Thyroid gland (tissue), 4 donors: ENCODE measurements around the gene CCM2. TPM values are rescaled to one million over a fixed set of nuclear protein-coding genes. Genes with fewer than 3 reads are reported as not detected.

ENCODE experiments used
- DNase-seq, 2 donors: peaks; one replicate each; pipeline ENCODE4 v3.0.0-alpha.2; 2019
- H3K27ac ChIP-seq, 3 donors: fragments of 200-600 bp; sonication (generic); 1 replicate in 2 of 3; 2 replicates in 1 of 3; pipeline ENCODE4 v1.5.1; 2016 to 2019; ENCODE audit warnings: mild to moderate bottlenecking in 1 of 3, moderate library complexity in 1 of 3
- H3K27me3 ChIP-seq: fragments of 200-600 bp; sonication (generic); one replicate; pipeline ENCODE4 v1.5.1; 2019
- H3K36me3 ChIP-seq, 2 donors: fragments of 200-600 bp; sonication (generic); one replicate each; pipeline ENCODE4 v1.5.1; 2016 to 2019
- H3K4me1 ChIP-seq, 2 donors: fragments of 200-600 bp; sonication (generic); one replicate each; pipeline ENCODE4 v1.5.1; 2017 to 2019
- H3K4me3 ChIP-seq, 3 donors: fragments of 200-600 bp; sonication (generic); replicated peaks in 1 of 3; 1 replicate in 2 of 3; 2 replicates in 1 of 3; pipeline ENCODE4 v1.5.1; 2016; ENCODE audit warnings: mild to moderate bottlenecking in 1 of 3
- H3K9me3 ChIP-seq: fragments of 200-600 bp; sonication (generic); one replicate; pipeline ENCODE4 v1.5.1; 2017
- CTCF ChIP-seq, 6 experiments: fragments of 200-600 bp in 3 of 6; fragments of 450-650 bp in 3 of 6; sonication (generic) in 3 of 6; IDR thresholded peaks; one replicate each; pipeline ENCODE4 v1.5.1; 2016 to 2019; ENCODE audit warnings: antibody characterized with exemption in 6 of 6, mild to moderate bottlenecking in 2 of 6, inconsistent platforms in 1 of 6, moderate library complexity in 1 of 6
- POLR2A ChIP-seq, 2 donors: fragments of 450-650 bp; IDR thresholded peaks; one replicate each; pipeline ENCODE4 v1.6.1; 2017; ENCODE audit warnings: antibody characterized with exemption in 2 of 2, mild to moderate bottlenecking in 2 of 2, moderate library complexity in 1 of 2
- WGBS, 2 donors: methylation state at CpG; one replicate each; pipeline ENCODE4 v1.1.5; 2017; 5-methylcytosine and 5-hydroxymethylcytosine counted together
- intact Hi-C: fragments of 100-400 bp; cut with DNase I; formaldehyde crosslinking; loops from one replicate; pipeline ENCODE4 v1.15.1; 2023
- total RNA-seq, 4 donors: library from RNA; depleted of rRNA; stranded (reverse); fragments of >200 nt; gene quantifications; one replicate each; pipeline ENCODE4 v1.2.3, GENCODE V29; 2016

Gene CCM2
- total RNA-seq, 4 donors from 2014 or later, result 19.4 to 29.2 (median 24.3) TPM

GRCh38 chr7:44977959-44978335, 22.1 kb upstream of the CCM2 start:
- DNase-seq, result peak; percentile 55 to 60
- H3K4me3 ChIP-seq, result no peak overlapping the region
- WGBS, 2 donors, result 39 to 52% methylated on average over 3 to 6 of the region's 6 CpGs
- peaks cover 3 to 5% of the 10 kb centered on the region in 2 donors for H3K36me3 ChIP-seq
- peak overlapping the region in 1 of 3 donors; percentile 81 for H3K27ac ChIP-seq
- no peaks in the 10 kb centered on the region for H3K27me3 ChIP-seq
- H3K4me1 ChIP-seq, result peaks cover 38 to 87% of the 10 kb centered on the region in 2 donors
- no peaks in the 10 kb centered on the region for H3K9me3 ChIP-seq
- TF ChIP-seq POLR2A (IDR thresholded peaks at IDR 0.05) (no peak), CTCF (IDR thresholded peaks at IDR 0.05) (no peak)
- intact Hi-C loops, result no loop called here

GRCh38 chr7:44978511-44979366, 21.3 kb upstream of the CCM2 start, which contains the start of gene MYO1G:
Gene MYO1G (minus strand): TSS chr7:44979015. CDS start chr7:44978961, 54 bp downstream.
- intact Hi-C loops, result no loop called here
- Histone ChIP-seq H3K36me3 (peaks cover 7 to 11% of the 10 kb centered on the region in 2 donors), H3K27ac (peak within 1 kb of the TSS; percentile 14 to 81 (median 72)), H3K4me1 (peaks cover 38 to 81% of the 10 kb centered on the region in 2 donors), H3K9me3 (no peaks in the 10 kb centered on the region), H3K4me3 (no peak within 1 kb of the TSS), H3K27me3 (no peaks in the 10 kb centered on the region)
- WGBS, 2 donors, result 78 to 84% methylated on average over 15 to 18 of the region's 24 CpGs
- TF ChIP-seq POLR2A (IDR thresholded peaks at IDR 0.05) (no peak), CTCF (IDR thresholded peaks at IDR 0.05) (no peak)
- DNase-seq, result peak; percentile 23 to 29

DNA sequence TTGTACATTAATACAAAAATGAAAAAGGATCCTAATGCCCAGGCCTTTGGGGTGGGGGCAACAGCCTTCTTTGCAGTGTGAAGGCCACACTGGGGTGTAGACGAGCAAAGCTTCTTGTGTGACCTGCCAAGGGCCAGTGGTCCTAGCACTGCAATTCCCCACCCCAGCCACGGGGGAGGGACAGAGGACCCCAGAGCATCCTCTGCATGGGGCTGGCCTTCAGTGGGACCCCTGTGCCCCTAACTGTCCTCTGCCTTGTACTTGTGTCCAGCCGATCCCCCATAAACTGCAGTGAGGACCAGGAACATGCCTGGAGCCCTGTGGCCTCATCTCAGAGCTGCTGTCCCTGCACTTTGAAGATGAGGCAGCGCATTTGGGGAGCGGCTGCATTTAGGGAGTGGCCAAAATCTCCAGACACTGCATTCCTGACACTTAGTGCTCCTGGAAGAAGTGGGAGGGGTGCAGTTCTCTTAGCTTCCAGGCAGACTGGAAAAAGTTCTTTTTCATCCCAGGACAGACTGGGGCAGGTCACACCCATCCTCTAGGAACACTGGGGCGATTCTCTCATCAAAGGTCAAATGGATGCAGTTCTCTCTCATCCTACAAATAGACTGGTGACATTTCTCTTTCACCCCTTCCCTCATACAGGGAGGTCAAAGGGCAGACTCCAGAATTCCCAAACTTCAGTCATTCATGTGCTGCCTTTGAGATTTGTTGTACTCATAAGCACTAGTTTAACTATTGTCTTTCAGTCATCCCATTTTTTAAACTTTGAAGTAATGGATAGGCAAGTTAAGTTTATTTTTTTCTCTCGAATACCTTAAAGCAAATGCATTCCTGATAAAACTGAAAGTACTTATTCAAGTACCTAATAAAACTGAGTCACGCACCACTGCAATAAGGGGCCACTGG, 20.3 kb upstream of the CCM2 start:
- WGBS, 2 donors, result 49 to 52% methylated on average over 7 to 8 of the region's 8 CpGs
- DNase-seq, result peak in 1 of 2 donors; percentile 40
- TF ChIP-seq POLR2A (IDR thresholded peaks at IDR 0.05), result no peak
- TF ChIP-seq CTCF (IDR thresholded peaks at IDR 0.05), result no peak
- Histone ChIP-seq H3K4me1 (peaks cover 38 to 80% of the 10 kb centered on the region in 2 donors), H3K9me3 (no peaks in the 10 kb centered on the region), H3K4me3 (no peak overlapping the region), H3K27me3 (no peaks in the 10 kb centered on the region), H3K27ac (peak overlapping the region; percentile 14 to 81 (median 72)), H3K36me3 (peaks cover 9 to 11% of the 10 kb centered on the region in 2 donors)
- intact Hi-C loops, result no loop called here

GRCh38 chr7:44980393-44981034, 19.5 kb upstream of the CCM2 start:
- no peak overlapping the region for H3K4me3 ChIP-seq
- intact Hi-C loops, result no loop called here
- peaks cover 38 to 79% of the 10 kb centered on the region in 2 donors for H3K4me1 ChIP-seq
- H3K27ac ChIP-seq, result peak overlapping the region; percentile 64 to 81 (median 72)
- peaks cover 9 to 11% of the 10 kb centered on the region in 2 donors for H3K36me3 ChIP-seq
- peak; percentile 91 to 95 for DNase-seq
- no peaks in the 10 kb centered on the region for H3K9me3 ChIP-seq
- 28 to 31% methylated on average over 8 of the region's 8 CpGs for WGBS, 2 donors
- no peaks in the 10 kb centered on the region for H3K27me3 ChIP-seq
- no peak for TF ChIP-seq POLR2A (IDR thresholded peaks at IDR 0.05)
- TF ChIP-seq CTCF (IDR thresholded peaks at IDR 0.05), result no peak
